ENCODE data around the gene KLF7.

The KLF7 gene

GRCh38 chr2:207202645-207203044 is 36.9 kb upstream of the KLF7 start:
- in situ Hi-C loops (cut with MboI; ENCODE audit: low pct_unique_long_range_greater_than_20kb, low sequenced_read_pairs, unreplicated experiment) = no loop called here
- DNase-seq (ENCODE audit: low spot score) = no peak
- TF ChIP-seq, protein P1, sequence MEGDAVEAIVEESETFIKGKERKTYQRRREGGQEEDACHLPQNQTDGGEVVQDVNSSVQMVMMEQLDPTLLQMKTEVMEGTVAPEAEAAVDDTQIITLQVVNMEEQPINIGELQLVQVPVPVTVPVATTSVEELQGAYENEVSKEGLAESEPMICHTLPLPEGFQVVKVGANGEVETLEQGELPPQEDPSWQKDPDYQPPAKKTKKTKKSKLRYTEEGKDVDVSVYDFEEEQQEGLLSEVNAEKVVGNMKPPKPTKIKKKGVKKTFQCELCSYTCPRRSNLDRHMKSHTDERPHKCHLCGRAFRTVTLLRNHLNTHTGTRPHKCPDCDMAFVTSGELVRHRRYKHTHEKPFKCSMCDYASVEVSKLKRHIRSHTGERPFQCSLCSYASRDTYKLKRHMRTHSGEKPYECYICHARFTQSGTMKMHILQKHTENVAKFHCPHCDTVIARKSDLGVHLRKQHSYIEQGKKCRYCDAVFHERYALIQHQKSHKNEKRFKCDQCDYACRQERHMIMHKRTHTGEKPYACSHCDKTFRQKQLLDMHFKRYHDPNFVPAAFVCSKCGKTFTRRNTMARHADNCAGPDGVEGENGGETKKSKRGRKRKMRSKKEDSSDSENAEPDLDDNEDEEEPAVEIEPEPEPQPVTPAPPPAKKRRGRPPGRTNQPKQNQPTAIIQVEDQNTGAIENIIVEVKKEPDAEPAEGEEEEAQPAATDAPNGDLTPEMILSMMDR (IDR thresholded peaks at IDR 0.05; ENCODE audit: extremely low read depth, insufficient read depth, missing control alignments) = no peak

DNA sequence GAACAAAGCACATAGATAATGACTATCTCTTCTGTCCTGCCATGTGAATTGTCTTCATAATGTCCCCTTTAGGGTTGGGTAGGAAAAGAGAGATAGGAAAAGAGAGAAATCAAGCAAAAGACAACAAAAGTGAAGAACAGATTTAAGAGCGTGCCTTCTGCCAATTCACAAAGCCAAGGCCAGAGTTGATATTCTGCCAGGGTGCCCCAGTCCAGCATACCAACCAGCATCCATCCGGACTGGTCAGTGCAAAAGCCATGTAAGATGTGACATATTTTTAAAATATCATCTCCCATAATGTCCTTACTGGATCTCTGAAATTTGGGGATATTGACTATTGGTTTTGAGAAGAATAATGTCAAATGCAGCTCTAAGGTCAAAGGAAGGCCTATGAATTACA is 35.7 kb upstream of the KLF7 start:
- in situ Hi-C loops (cut with MboI; ENCODE audit: low pct_unique_long_range_greater_than_20kb, low sequenced_read_pairs, unreplicated experiment) = no loop called here
- TF ChIP-seq, protein P1 (IDR thresholded peaks at IDR 0.05; ENCODE audit: extremely low read depth, insufficient read depth, missing control alignments) = no peak
- DNase-seq (ENCODE audit: low spot score) = no peak

- in situ Hi-C loops (cut with MboI; ENCODE audit: low pct_unique_long_range_greater_than_20kb, low sequenced_read_pairs, unreplicated experiment) = no loop called here
Measured at GRCh38 chr2:207200136-207200535, 34.4 kb upstream of the KLF7 start.

GRCh38 chr2:207194028-207194427 is 28.3 kb upstream of the KLF7 start:
- TF ChIP-seq, protein P1 (IDR thresholded peaks at IDR 0.05; ENCODE audit: extremely low read depth, insufficient read depth, missing control alignments) = no peak
- no peak for DNase-seq (ENCODE audit: low spot score)
- in situ Hi-C loops (cut with MboI; ENCODE audit: low pct_unique_long_range_greater_than_20kb, low sequenced_read_pairs, unreplicated experiment) = no loop called here

More at GRCh38 chr2:207200136-207200535, 34.4 kb upstream of the KLF7 start:
- DNase-seq (ENCODE audit: low spot score) = no peak
- TF ChIP-seq, protein P1 (IDR thresholded peaks at IDR 0.05; ENCODE audit: extremely low read depth, insufficient read depth, missing control alignments) = no peak

DNA sequence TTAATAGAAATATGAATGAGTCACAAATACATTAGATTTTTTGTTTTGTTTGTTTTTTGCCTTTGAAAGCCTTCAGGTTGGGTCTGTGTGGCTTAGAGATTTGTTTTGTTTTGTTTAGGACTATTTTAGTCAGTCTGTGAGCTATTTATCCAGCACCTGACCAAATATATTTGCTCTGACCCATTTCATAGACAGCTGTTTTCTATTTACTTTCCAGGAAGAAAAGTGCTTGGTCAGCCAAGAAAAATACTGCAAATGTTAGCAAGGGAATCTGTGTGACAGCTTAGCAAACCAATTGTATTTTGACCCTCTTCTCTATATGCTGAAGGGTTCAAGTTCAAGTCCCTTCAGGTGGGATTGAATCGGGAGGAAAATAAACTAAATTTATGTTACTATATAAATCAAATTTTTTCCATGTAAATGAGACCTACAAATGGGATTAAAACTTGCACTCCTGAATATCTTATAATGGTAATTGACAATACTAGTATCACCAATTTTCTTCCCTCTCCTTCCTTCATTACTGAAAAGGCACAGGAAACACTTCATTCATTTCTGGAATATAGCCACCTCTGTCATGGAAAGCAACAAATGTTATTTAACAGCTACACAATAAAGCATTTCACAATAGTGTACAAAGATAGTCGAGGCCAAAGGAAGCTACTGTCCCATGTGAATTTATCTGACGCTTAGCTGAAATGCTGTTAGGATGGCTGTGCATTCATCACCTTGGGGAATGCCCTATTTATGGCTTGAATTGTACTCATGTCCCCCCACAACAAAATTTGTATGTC is 23.1 kb upstream of the KLF7 start:
- TF ChIP-seq, protein P1 (IDR thresholded peaks at IDR 0.05; ENCODE audit: extremely low read depth, insufficient read depth, missing control alignments) = no peak
- in situ Hi-C loops (cut with MboI; ENCODE audit: low pct_unique_long_range_greater_than_20kb, low sequenced_read_pairs, unreplicated experiment) = no loop called here
- no peak for DNase-seq (ENCODE audit: low spot score)

DNA sequence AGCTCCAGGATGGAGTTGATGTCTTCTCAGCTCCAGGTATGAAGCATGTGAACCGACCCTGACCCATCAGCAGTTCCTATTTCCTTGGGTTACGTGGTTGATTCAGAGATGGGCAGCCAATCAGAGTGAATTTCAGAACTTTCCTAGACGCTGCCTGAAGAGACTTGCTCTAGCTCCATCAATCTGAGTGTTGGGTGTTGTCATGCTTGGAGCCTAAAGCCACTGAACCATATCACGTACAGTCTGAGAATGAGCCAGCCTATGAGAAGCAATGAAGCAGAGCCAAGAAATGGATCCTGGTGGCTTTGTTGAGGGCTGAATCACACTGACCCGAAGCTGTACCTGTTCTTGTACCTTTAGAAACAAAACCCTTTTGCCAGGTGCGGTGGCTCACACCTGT is 19.6 kb upstream of the KLF7 start:
- in situ Hi-C loops (cut with MboI; ENCODE audit: low pct_unique_long_range_greater_than_20kb, low sequenced_read_pairs, unreplicated experiment) = no loop called here
- TF ChIP-seq, protein P1 (IDR thresholded peaks at IDR 0.05; ENCODE audit: extremely low read depth, insufficient read depth, missing control alignments) = no peak
- no peak for DNase-seq (ENCODE audit: low spot score)
